ENCODE data around the gene RAP1GAP. TPM values are rescaled to one million over a fixed set of nuclear protein-coding genes. Genes with fewer than 3 reads are reported as not detected.

The RAP1GAP gene
- total and polyA plus RNA-seq, 2 of the 13 experiments (the other 11 are each of a cell fraction or from before 2014, with no cell fraction given) = 11.9 to 37.5 TPM

- TF ChIP-seq ZBTB4 (CRISPR knock-in tag; IDR thresholded peaks at IDR 0.05; ENCODE audit: borderline replicate concordance) (no peak), USF2 (IDR thresholded peaks at IDR 0.05; ENCODE audit: low read depth, low read length) (no peak), USF2 (CRISPR knock-in tag; IDR thresholded peaks at IDR 0.05; ENCODE audit: borderline replicate concordance) (no peak), HIC2 (CRISPR knock-in tag; IDR thresholded peaks at IDR 0.05; ENCODE audit: low read depth) (no peak), CENPX (CRISPR knock-in tag; IDR thresholded peaks at IDR 0.05) (no peak), SRSF9 (IDR thresholded peaks at IDR 0.05; ENCODE audit: borderline replicate concordance, insufficient read depth, low read depth, low read length, poor library complexity, severe bottlenecking) (no peak)
These were observed 75.9 kb downstream of the RAP1GAP start (continued) for GRCh38 chr1:21593231-21593630.

Measured in HepG2 (cell line).